Spleen (tissue), 11 donors: ENCODE data around the gene ZEB2. TPM values are rescaled to one million over a fixed set of nuclear protein-coding genes. Genes with fewer than 3 reads are reported as not detected.

Source experiments
- DNase-seq: peaks from one replicate; pipeline ENCODE4 v3.0.0-alpha.2; 2020
- H3K27ac ChIP-seq, 8 donors: fragments of 200-600 bp; sonication (generic) in 7 of 8; 1 replicate in 4 of 8; 2 replicates in 4 of 8; pipeline versions ENCODE4 v1.5.0 to v1.8.0; 2016 to 2021; ENCODE audit warnings: inconsistent platforms in 4 of 8, mild to moderate bottlenecking in 4 of 8, moderate library complexity in 1 of 8
- H3K27me3 ChIP-seq, 7 donors: fragments of 200-600 bp; sonication (generic) in 6 of 7; replicated peaks in 1 of 7; 1 replicate in 4 of 7; 2 replicates in 3 of 7; pipeline versions ENCODE4 v1.5.0 to v1.8.0; 2016 to 2021; ENCODE audit warnings: inconsistent platforms in 3 of 7, mild to moderate bottlenecking in 1 of 7
- H3K36me3 ChIP-seq, 6 donors: fragments of 200-600 bp; sonication (generic) in 5 of 6; 1 replicate in 4 of 6; 2 replicates in 2 of 6; pipeline versions ENCODE4 v1.5.0 to v1.8.0; 2016 to 2021; ENCODE audit warnings: inconsistent platforms in 2 of 6
- H3K4me1 ChIP-seq, 6 donors: fragments of 200-600 bp; sonication (generic) in 5 of 6; 1 replicate in 3 of 6; 2 replicates in 3 of 6; pipeline versions ENCODE4 v1.5.0 to v1.8.0; 2016 to 2021; ENCODE audit warnings: inconsistent platforms in 3 of 6
- H3K4me3 ChIP-seq, 8 donors: fragments of 200-600 bp; sonication (generic) in 7 of 8; 1 replicate in 4 of 8; 2 replicates in 4 of 8; pipeline versions ENCODE4 v1.5.0 to v1.8.0; 2016 to 2021; ENCODE audit warnings: inconsistent platforms in 4 of 8, mild to moderate bottlenecking in 4 of 8, moderate library complexity in 2 of 8
- H3K9me3 ChIP-seq, 8 donors: fragments of 200-600 bp; sonication (generic) in 7 of 8; 1 replicate in 4 of 8; 2 replicates in 4 of 8; pipeline versions ENCODE4 v1.5.0 to v1.8.0; 2016 to 2021; ENCODE audit warnings: inconsistent platforms in 4 of 8
- POLR2A ChIP-seq, 3 donors: fragments of 450-650 bp; IDR thresholded peaks; one replicate each; pipeline ENCODE4 v1.5.1; 2017; ENCODE audit warnings: antibody characterized with exemption in 3 of 3, mild to moderate bottlenecking in 1 of 3
- POLR2AphosphoS5 ChIP-seq, 3 donors: sonication (generic); formaldehyde crosslinking; IDR thresholded peaks; one replicate each; pipeline ENCODE4 v1.5.1; 2017; ENCODE audit warnings: antibody characterized with exemption in 3 of 3
- WGBS, 5 donors: extraction: QIAGEN DNeasy Blood & Tissue Kit in 3 of 5; methylation state at CpG; one replicate each; pipeline versions ENCODE4 v1.1.5 to v1.1.7; 2013 to 2018; 5-methylcytosine and 5-hydroxymethylcytosine counted together
- intact Hi-C: fragments of 100-400 bp; cut with DNase I; formaldehyde crosslinking; loops from one replicate; pipeline ENCODE4 v1.15.0; 2023; ENCODE audit warnings: low total_unique reads
- polyA plus RNA-seq, 3 donors: library from polyadenylated mRNA; stranded (reverse); fragments of 200-250 nt; gene quantifications; one replicate each; pipeline ENCODE4 v1.2.1, GENCODE V29; 2013
- total RNA-seq, 7 donors: library from RNA; depleted of rRNA in 3 of 7; stranded (reverse); fragments of >200 nt in 3 of 7; fragmentation: NEBNext Ultra II Directional in 4 of 7; extraction: Animal tissue kit (Norgen Biotek cat#: 25700) in 4 of 7; gene quantifications; one replicate each; pipeline versions ENCODE4 v1.1.0 to v1.2.1, GENCODE V29; 2016 to 2021
- TF ChIP-seq, protein P1 (sequence below), 11 experiments: fragments of 200-600 bp in 7 of 11; fragments of 450-650 bp in 4 of 11; sonication (generic) in 4 of 11; IDR thresholded peaks in 8 of 11; conservative IDR thresholded peaks in 3 of 11; 1 replicate in 7 of 11; 2 replicates in 4 of 11; pipeline versions ENCODE4 v1.4.0 to v1.8.0; 2016 to 2021; ENCODE audit warnings: antibody characterized with exemption in 11 of 11, inconsistent platforms in 4 of 11, mild to moderate bottlenecking in 1 of 11
- donor health status: healthy with polysubstance abuse.
- donor health status: DM: no; HTN: no; CAD: no; lungs with moderate emphysema.
- donor health status: DM: no; HTN: no; CAD: no.
- donor health status: Bipolar disorder and iron deficiency.
- donor health status: healthy.
- donor health status: DM: no; HTN: no; CAD: no.
- donor health status: DM: yes; HTN: yes; CAD: no.

Gene ZEB2
- total and polyA plus RNA-seq, 10 donors = 25.5 to 362 (median 240) TPM

DNA sequence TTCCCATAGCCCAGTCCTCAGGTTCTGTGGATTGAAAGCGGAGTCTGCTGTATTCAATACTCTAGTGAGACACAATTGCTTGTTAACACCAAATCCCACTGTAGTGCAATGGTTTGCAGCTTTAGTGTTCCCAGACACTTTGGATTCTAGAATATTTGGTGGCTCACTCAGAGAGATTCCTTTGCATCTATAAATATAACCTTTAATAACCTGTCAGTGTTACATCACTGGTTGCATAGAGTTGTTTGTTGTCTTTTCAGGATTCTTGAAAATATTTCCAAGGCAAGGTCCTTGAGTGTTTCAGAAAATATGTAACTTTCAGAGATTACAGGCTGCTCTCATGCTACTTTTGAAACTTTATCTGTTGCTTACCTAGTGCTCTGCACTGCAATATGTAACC is 157.5 kb downstream of the ZEB2 start:
- H3K4me1 ChIP-seq = peaks cover 0 to 18% (median 3%) of the 10 kb centered on the region in 6 donors
- no peaks in the 10 kb centered on the region for H3K27me3 ChIP-seq
- no peaks in the 10 kb centered on the region for H3K9me3 ChIP-seq
- no peak overlapping the region for H3K27ac ChIP-seq
- TF ChIP-seq, protein P1, sequence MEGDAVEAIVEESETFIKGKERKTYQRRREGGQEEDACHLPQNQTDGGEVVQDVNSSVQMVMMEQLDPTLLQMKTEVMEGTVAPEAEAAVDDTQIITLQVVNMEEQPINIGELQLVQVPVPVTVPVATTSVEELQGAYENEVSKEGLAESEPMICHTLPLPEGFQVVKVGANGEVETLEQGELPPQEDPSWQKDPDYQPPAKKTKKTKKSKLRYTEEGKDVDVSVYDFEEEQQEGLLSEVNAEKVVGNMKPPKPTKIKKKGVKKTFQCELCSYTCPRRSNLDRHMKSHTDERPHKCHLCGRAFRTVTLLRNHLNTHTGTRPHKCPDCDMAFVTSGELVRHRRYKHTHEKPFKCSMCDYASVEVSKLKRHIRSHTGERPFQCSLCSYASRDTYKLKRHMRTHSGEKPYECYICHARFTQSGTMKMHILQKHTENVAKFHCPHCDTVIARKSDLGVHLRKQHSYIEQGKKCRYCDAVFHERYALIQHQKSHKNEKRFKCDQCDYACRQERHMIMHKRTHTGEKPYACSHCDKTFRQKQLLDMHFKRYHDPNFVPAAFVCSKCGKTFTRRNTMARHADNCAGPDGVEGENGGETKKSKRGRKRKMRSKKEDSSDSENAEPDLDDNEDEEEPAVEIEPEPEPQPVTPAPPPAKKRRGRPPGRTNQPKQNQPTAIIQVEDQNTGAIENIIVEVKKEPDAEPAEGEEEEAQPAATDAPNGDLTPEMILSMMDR (IDR thresholded peaks at IDR 0.05 in 8 of 11, conservative IDR thresholded peaks at IDR 0.05 in 3 of 11) = no peak
- TF ChIP-seq POLR2A (IDR thresholded peaks at IDR 0.05) (no peak), POLR2AphosphoS5 (IDR thresholded peaks at IDR 0.05) (no peak)
- WGBS, 5 donors = 90 to 100% (median 99%) methylated on average over 1 of the region's 1 CpG
- intact Hi-C loops = no loop called here
- H3K36me3 ChIP-seq = no peaks in the 10 kb centered on the region
- DNase-seq = no peak
- no peak overlapping the region for H3K4me3 ChIP-seq

DNA sequence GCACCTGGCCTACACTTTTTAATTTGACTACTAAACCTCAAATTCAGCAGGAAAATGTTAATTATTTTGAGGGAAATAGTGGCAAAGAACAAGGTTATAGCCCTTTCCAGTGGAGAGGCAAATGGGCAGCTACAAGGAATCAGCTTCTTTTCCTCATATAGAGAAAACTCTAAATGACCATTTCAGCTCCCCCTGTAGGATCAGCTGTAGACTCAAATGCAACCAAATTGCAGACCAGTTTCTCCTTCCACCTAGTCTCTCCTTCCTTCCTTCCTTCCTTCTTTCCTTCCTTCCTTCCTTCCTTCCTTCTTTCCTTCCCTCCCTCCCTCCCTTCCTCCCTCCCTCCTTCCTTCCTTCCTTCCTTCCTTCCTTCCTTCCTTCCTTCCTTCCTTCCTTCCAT is 158.2 kb downstream of the ZEB2 start:
- TF ChIP-seq, protein P1 (IDR thresholded peaks at IDR 0.05 in 8 of 11, conservative IDR thresholded peaks at IDR 0.05 in 3 of 11) = no peak
- TF ChIP-seq POLR2A (IDR thresholded peaks at IDR 0.05) = no peak
- no peak for TF ChIP-seq POLR2AphosphoS5 (IDR thresholded peaks at IDR 0.05)
- Histone ChIP-seq H3K9me3 (no peaks in the 10 kb centered on the region), H3K27ac (no peak overlapping the region), H3K27me3 (no peaks in the 10 kb centered on the region), H3K36me3 (no peaks in the 10 kb centered on the region), H3K4me1 (peaks cover 0 to 18% (median 3%) of the 10 kb centered on the region in 6 donors), H3K4me3 (no peak overlapping the region)
- intact Hi-C loops = no loop called here
- no peak for DNase-seq

DNA sequence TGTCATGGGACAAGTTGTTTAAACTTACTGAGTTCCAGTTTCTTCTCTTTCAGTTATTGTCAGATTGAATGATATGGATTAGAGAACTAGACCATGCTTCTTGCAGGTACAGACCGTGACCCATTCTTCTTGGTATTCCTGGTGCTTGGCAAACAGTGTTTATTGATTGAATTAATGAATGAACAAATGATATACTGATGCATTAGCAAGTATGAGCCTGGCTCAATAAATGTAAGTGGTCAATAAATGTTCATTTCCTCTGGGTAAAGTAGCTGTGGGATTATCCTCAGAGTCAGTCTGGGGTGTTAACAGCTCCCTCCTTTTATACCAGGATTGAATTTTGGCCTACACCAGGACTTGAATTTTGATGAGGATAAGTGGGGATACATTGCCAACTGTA is 160.2 kb downstream of the ZEB2 start:
- intact Hi-C loops = no loop called here
- no peak overlapping the region for H3K27ac ChIP-seq
- 94 to 100% (median 95%) methylated on average over 1 of the region's 1 CpG for WGBS, 5 donors

DNA sequence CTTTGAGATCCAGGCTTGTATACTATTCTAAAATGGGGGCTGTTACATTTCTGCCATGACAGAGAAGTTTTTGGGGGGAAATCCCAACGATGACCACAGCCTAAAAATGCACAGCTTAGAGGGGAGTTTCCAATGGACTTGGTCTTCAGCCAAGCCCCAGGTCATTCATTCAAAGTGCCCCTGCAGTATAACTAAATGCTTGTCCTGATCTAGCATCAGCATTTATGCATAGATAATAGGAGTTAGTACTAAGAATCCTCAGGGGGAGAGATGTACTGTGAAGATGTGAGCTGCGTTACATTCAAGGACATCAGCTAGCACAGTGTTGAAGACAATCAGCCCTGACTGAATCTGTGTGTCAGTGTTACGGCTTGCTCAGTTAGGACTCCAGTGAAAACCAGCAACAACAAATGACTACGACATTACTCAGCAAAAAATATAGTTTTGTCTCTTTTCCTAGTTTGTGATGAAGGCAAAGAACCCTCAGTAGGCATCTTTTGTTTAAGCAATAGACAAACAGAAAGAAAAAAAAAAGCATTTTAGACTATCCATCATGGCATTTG is 160.9 kb downstream of the ZEB2 start:
- H3K27me3 ChIP-seq = no peaks in the 10 kb centered on the region
- intact Hi-C loops = no loop called here
- DNase-seq = no peak
- TF ChIP-seq, protein P1 (IDR thresholded peaks at IDR 0.05 in 8 of 11, conservative IDR thresholded peaks at IDR 0.05 in 3 of 11) = no peak
- TF ChIP-seq POLR2A (IDR thresholded peaks at IDR 0.05) (no peak), POLR2AphosphoS5 (IDR thresholded peaks at IDR 0.05) (no peak)
- H3K4me1 ChIP-seq = peaks cover 0 to 27% (median 8%) of the 10 kb centered on the region in 6 donors
- no peak overlapping the region for H3K27ac ChIP-seq
- no peaks in the 10 kb centered on the region for H3K36me3 ChIP-seq
- WGBS, 5 donors = 53 to 74% (median 64%) methylated on average over 4 of the region's 4 CpGs
- H3K9me3 ChIP-seq = no peaks in the 10 kb centered on the region
- H3K4me3 ChIP-seq = no peak overlapping the region

More for the DNA sequence above, 160.2 kb downstream of the ZEB2 start:
- H3K9me3 ChIP-seq = no peaks in the 10 kb centered on the region
- H3K36me3 ChIP-seq = no peaks in the 10 kb centered on the region
- no peak overlapping the region for H3K4me3 ChIP-seq
- H3K27me3 ChIP-seq = no peaks in the 10 kb centered on the region
- DNase-seq = no peak
- TF ChIP-seq POLR2AphosphoS5 (IDR thresholded peaks at IDR 0.05) (no peak), POLR2A (IDR thresholded peaks at IDR 0.05) (no peak)
- TF ChIP-seq, protein P1 (IDR thresholded peaks at IDR 0.05 in 8 of 11, conservative IDR thresholded peaks at IDR 0.05 in 3 of 11) = no peak
- H3K4me1 ChIP-seq = peaks cover 0 to 27% (median 8%) of the 10 kb centered on the region in 6 donors
